ENCODE measurements around the gene TMEM208.

Gene TMEM208

GRCh38 chr16:67245674-67246080, 18.7 kb downstream of the TMEM208 start:
- H3K4me1 ChIP-seq (ENCODE audit: control insufficient read depth, insufficient read depth, low read length, unreplicated experiment): peaks cover 61% of the 10 kb centered on the region
- peaks cover 36% of the 10 kb centered on the region for H3K79me2 ChIP-seq (ENCODE audit: control insufficient read depth, insufficient read depth, low read length, unreplicated experiment)
- H2AFZ ChIP-seq (ENCODE audit: low read length, unreplicated experiment): no peak overlapping the region
- peak overlapping the region; percentile 81 for H3K27ac ChIP-seq (ENCODE audit: low read depth, low read length)
- H3K27me3 ChIP-seq (ENCODE audit: insufficient read depth, low read length): no peaks in the 10 kb centered on the region
- peak overlapping the region; percentile 90 for H3K4me3 ChIP-seq (ENCODE audit: low read depth, low read length)
- no peaks in the 10 kb centered on the region for H3K36me3 ChIP-seq (ENCODE audit: insufficient read depth, low read length)

GRCh38 chr16:67246081-67246755, 19.3 kb downstream of the TMEM208 start:
- Histone ChIP-seq H2AFZ (ENCODE audit: low read length, unreplicated experiment) (no peak overlapping the region), H3K4me1 (ENCODE audit: control insufficient read depth, insufficient read depth, low read length, unreplicated experiment) (peaks cover 56% of the 10 kb centered on the region), H3K79me2 (ENCODE audit: control insufficient read depth, insufficient read depth, low read length, unreplicated experiment) (peaks cover 36% of the 10 kb centered on the region), H3K27ac (ENCODE audit: low read depth, low read length) (peak overlapping the region; percentile 81), H3K4me3 (ENCODE audit: low read depth, low read length) (peak overlapping the region; percentile 90), H3K27me3 (ENCODE audit: insufficient read depth, low read length) (no peaks in the 10 kb centered on the region), H3K36me3 (ENCODE audit: insufficient read depth, low read length) (no peaks in the 10 kb centered on the region)

GRCh38 chr16:67246756-67247191, 19.8 kb downstream of the TMEM208 start:
- Histone ChIP-seq H3K4me1 (ENCODE audit: control insufficient read depth, insufficient read depth, low read length, unreplicated experiment) (peaks cover 50% of the 10 kb centered on the region), H2AFZ (ENCODE audit: low read length, unreplicated experiment) (no peak overlapping the region), H3K36me3 (ENCODE audit: insufficient read depth, low read length) (no peaks in the 10 kb centered on the region), H3K4me3 (ENCODE audit: low read depth, low read length) (peak overlapping the region; percentile 90), H3K79me2 (ENCODE audit: control insufficient read depth, insufficient read depth, low read length, unreplicated experiment) (peaks cover 35% of the 10 kb centered on the region), H3K27ac (ENCODE audit: low read depth, low read length) (peak overlapping the region; percentile 81), H3K27me3 (ENCODE audit: insufficient read depth, low read length) (no peaks in the 10 kb centered on the region)

GRCh38 chr16:67247192-67248072, 20.5 kb downstream of the TMEM208 start, which contains the start of gene FHOD1:
Gene FHOD1, minus strand, starts transcription at chr16:67247481. Its CDS starts 71 bp downstream, at chr16:67247410.
- peak within 1 kb of the TSS; percentile 81 for H3K27ac ChIP-seq (ENCODE audit: low read depth, low read length)
- peaks cover 44% of the 10 kb centered on the region for H3K4me1 ChIP-seq (ENCODE audit: control insufficient read depth, insufficient read depth, low read length, unreplicated experiment)
- no peaks in the 10 kb centered on the region for H3K36me3 ChIP-seq (ENCODE audit: insufficient read depth, low read length)
- peaks cover 29% of the 10 kb centered on the region for H3K79me2 ChIP-seq (ENCODE audit: control insufficient read depth, insufficient read depth, low read length, unreplicated experiment)
- peak within 1 kb of the TSS; percentile 90 for H3K4me3 ChIP-seq (ENCODE audit: low read depth, low read length)
- no peaks in the 10 kb centered on the region for H3K27me3 ChIP-seq (ENCODE audit: insufficient read depth, low read length)
- peak within 1 kb of the TSS; percentile 83 for H2AFZ ChIP-seq (ENCODE audit: low read length, unreplicated experiment)

GRCh38 chr16:67248073-67248400, 21.1 kb downstream of the TMEM208 start:
- Histone ChIP-seq H2AFZ (ENCODE audit: low read length, unreplicated experiment) (peak overlapping the region; percentile 83), H3K27ac (ENCODE audit: low read depth, low read length) (peak overlapping the region; percentile 24; the same call in 1 of the 2 replicates), H3K4me1 (ENCODE audit: control insufficient read depth, insufficient read depth, low read length, unreplicated experiment) (peaks cover 40% of the 10 kb centered on the region), H3K27me3 (ENCODE audit: insufficient read depth, low read length) (no peaks in the 10 kb centered on the region), H3K36me3 (ENCODE audit: insufficient read depth, low read length) (no peaks in the 10 kb centered on the region), H3K4me3 (ENCODE audit: low read depth, low read length) (peak overlapping the region; percentile 83), H3K79me2 (ENCODE audit: control insufficient read depth, insufficient read depth, low read length, unreplicated experiment) (peaks cover 25% of the 10 kb centered on the region)

GRCh38 chr16:67248401-67249177, 21.7 kb downstream of the TMEM208 start, which contains the start of gene SLC9A5:
Gene SLC9A5, plus strand, starts transcription at chr16:67248979. Its CDS starts 36 bp downstream, at chr16:67249015.
- Histone ChIP-seq H3K36me3 (ENCODE audit: insufficient read depth, low read length) (no peaks in the 10 kb centered on the region), H3K4me1 (ENCODE audit: control insufficient read depth, insufficient read depth, low read length, unreplicated experiment) (peaks cover 34% of the 10 kb centered on the region), H3K79me2 (ENCODE audit: control insufficient read depth, insufficient read depth, low read length, unreplicated experiment) (peaks cover 21% of the 10 kb centered on the region), H3K27me3 (ENCODE audit: insufficient read depth, low read length) (no peaks in the 10 kb centered on the region), H2AFZ (ENCODE audit: low read length, unreplicated experiment) (peak within 1 kb of the TSS; percentile 83), H3K4me3 (ENCODE audit: low read depth, low read length) (peak within 1 kb of the TSS; percentile 83), H3K27ac (ENCODE audit: low read depth, low read length) (peak within 1 kb of the TSS; percentile 24)

- H2AFZ ChIP-seq (ENCODE audit: low read length, unreplicated experiment): peak overlapping the region; percentile 83
- no peaks in the 10 kb centered on the region for H3K27me3 ChIP-seq (ENCODE audit: insufficient read depth, low read length)
- H3K79me2 ChIP-seq (ENCODE audit: control insufficient read depth, insufficient read depth, low read length, unreplicated experiment): peaks cover 14% of the 10 kb centered on the region
- peak overlapping the region; percentile 83 for H3K4me3 ChIP-seq (ENCODE audit: low read depth, low read length)
- H3K4me1 ChIP-seq (ENCODE audit: control insufficient read depth, insufficient read depth, low read length, unreplicated experiment): peaks cover 28% of the 10 kb centered on the region
- H3K27ac ChIP-seq (ENCODE audit: low read depth, low read length): no peak overlapping the region
- H3K36me3 ChIP-seq (ENCODE audit: insufficient read depth, low read length): no peaks in the 10 kb centered on the region
Measured at GRCh38 chr16:67249178-67250044, 22.5 kb downstream of the TMEM208 start.

GRCh38 chr16:67250045-67250327, 23.1 kb downstream of the TMEM208 start:
- Histone ChIP-seq H3K36me3 (ENCODE audit: insufficient read depth, low read length) (no peaks in the 10 kb centered on the region), H3K4me1 (ENCODE audit: control insufficient read depth, insufficient read depth, low read length, unreplicated experiment) (peaks cover 23% of the 10 kb centered on the region), H3K79me2 (ENCODE audit: control insufficient read depth, insufficient read depth, low read length, unreplicated experiment) (peaks cover 11% of the 10 kb centered on the region), H2AFZ (ENCODE audit: low read length, unreplicated experiment) (no peak overlapping the region), H3K4me3 (ENCODE audit: low read depth, low read length) (peak overlapping the region; percentile 83), H3K27me3 (ENCODE audit: insufficient read depth, low read length) (no peaks in the 10 kb centered on the region), H3K27ac (ENCODE audit: low read depth, low read length) (no peak overlapping the region)

- H3K27ac ChIP-seq (ENCODE audit: low read depth, low read length): no peak overlapping the region
- no peaks in the 10 kb centered on the region for H3K79me2 ChIP-seq (ENCODE audit: control insufficient read depth, insufficient read depth, low read length, unreplicated experiment)
- no peak overlapping the region for H2AFZ ChIP-seq (ENCODE audit: low read length, unreplicated experiment)
- peaks cover 17% of the 10 kb centered on the region for H3K4me1 ChIP-seq (ENCODE audit: control insufficient read depth, insufficient read depth, low read length, unreplicated experiment)
- no peak overlapping the region for H3K4me3 ChIP-seq (ENCODE audit: low read depth, low read length)
- H3K36me3 ChIP-seq (ENCODE audit: insufficient read depth, low read length): no peaks in the 10 kb centered on the region
- no peaks in the 10 kb centered on the region for H3K27me3 ChIP-seq (ENCODE audit: insufficient read depth, low read length)
Measured at GRCh38 chr16:67252609-67253497, 25.9 kb downstream of the TMEM208 start.
